Sigmoid colon (tissue), 7 donors: ENCODE data around the gene COP1. TPM values are rescaled to one million over a fixed set of nuclear protein-coding genes. Genes with fewer than 3 reads are reported as not detected.

Source experiments
- DNase-seq: peaks from one replicate; pipeline ENCODE4 v3.0.0-alpha.2; 2019
- H3K27ac ChIP-seq, 4 donors: fragments of 200-600 bp; sonication (generic); one replicate each; pipeline ENCODE4 v1.5.1; 2016 to 2019; ENCODE audit warnings: mild to moderate bottlenecking in 1 of 4
- H3K27me3 ChIP-seq, 3 donors: fragments of 200-600 bp; sonication (generic); one replicate each; pipeline ENCODE4 v1.5.1; 2019; ENCODE audit warnings: mild to moderate bottlenecking in 1 of 3
- H3K36me3 ChIP-seq, 4 donors: fragments of 200-600 bp; sonication (generic); one replicate each; pipeline ENCODE4 v1.5.1; 2016 to 2019
- H3K4me1 ChIP-seq, 4 donors: fragments of 200-600 bp; sonication (generic); one replicate each; pipeline ENCODE4 v1.5.1; 2017 to 2019
- H3K4me3 ChIP-seq, 4 donors: fragments of 200-600 bp; sonication (generic); one replicate each; pipeline ENCODE4 v1.5.1; 2017 to 2019; ENCODE audit warnings: mild to moderate bottlenecking in 2 of 4, moderate library complexity in 1 of 4
- H3K9me3 ChIP-seq, 4 donors: fragments of 200-600 bp in 3 of 4; sonication (generic) in 3 of 4; one replicate each; pipeline versions ENCODE4 v1.5.1 to v1.6.1; 2013 to 2019
- EP300 ChIP-seq, 4 donors: sonication (generic); formaldehyde crosslinking; IDR thresholded peaks; one replicate each; pipeline ENCODE4 v1.6.1; 2017; ENCODE audit warnings: antibody characterized with exemption in 4 of 4
- POLR2A ChIP-seq, 2 donors: fragments of 450-650 bp; IDR thresholded peaks; one replicate each; pipeline ENCODE4 v1.6.1; 2016; ENCODE audit warnings: antibody characterized with exemption in 2 of 2, mild to moderate bottlenecking in 2 of 2, moderate library complexity in 2 of 2
- POLR2AphosphoS5 ChIP-seq, 4 donors: sonication (generic); formaldehyde crosslinking; IDR thresholded peaks; one replicate each; pipeline ENCODE4 v1.6.1; 2017; ENCODE audit warnings: antibody characterized with exemption in 4 of 4
- WGBS, 2 donors: extraction: QIAGEN DNeasy Blood & Tissue Kit; methylation state at CpG; one replicate each; pipeline ENCODE4 v1.1.7; 2013; 5-methylcytosine and 5-hydroxymethylcytosine counted together
- intact Hi-C: fragments of 100-400 bp; cut with DNase I; formaldehyde crosslinking; loops from one replicate; pipeline ENCODE4 v1.15.1; 2023
- polyA plus RNA-seq, 3 donors: library from polyadenylated mRNA; stranded (reverse); fragments of 200-250 nt; gene quantifications; one replicate each; pipeline ENCODE4 v1.2.3, GENCODE V29; 2013
- total RNA-seq, 4 donors: library from RNA; depleted of rRNA; stranded (reverse); fragments of >200 nt; gene quantifications; one replicate each; pipeline ENCODE4 v1.1.0, GENCODE V29; 2016
- TF ChIP-seq, protein P1 (sequence below), 4 experiments: fragments of 450-650 bp in 3 of 4; fragments of 200-600 bp in 1 of 4; IDR thresholded peaks; one replicate each; pipeline ENCODE4 v1.5.1; 2016 to 2019; ENCODE audit warnings: antibody characterized with exemption in 4 of 4, mild to moderate bottlenecking in 3 of 4, moderate library complexity in 2 of 4
- donor health status: healthy with polysubstance abuse.
- donor health status: Bipolar disorder and iron deficiency.
- donor health status: healthy.

Gene COP1
- total and polyA plus RNA-seq, 7 donors: 33.9 to 64.5 (median 55.9) TPM

GRCh38 chr1:176201568-176201967 lies 5.5 kb downstream of the COP1 start:
- peaks cover 0 to 51% (median 25%) of the 10 kb centered on the region in 4 donors for H3K4me1 ChIP-seq
- DNase-seq: no peak
- H3K27ac ChIP-seq: no peak overlapping the region
- intact Hi-C loops: no loop called here
- no peak overlapping the region for H3K4me3 ChIP-seq
- no peaks in the 10 kb centered on the region for H3K36me3 ChIP-seq
- no peaks in the 10 kb centered on the region for H3K27me3 ChIP-seq
- TF ChIP-seq POLR2AphosphoS5 (IDR thresholded peaks at IDR 0.05) (no peak), POLR2A (IDR thresholded peaks at IDR 0.05) (no peak), EP300 (IDR thresholded peaks at IDR 0.05) (no peak)
- TF ChIP-seq, protein P1, sequence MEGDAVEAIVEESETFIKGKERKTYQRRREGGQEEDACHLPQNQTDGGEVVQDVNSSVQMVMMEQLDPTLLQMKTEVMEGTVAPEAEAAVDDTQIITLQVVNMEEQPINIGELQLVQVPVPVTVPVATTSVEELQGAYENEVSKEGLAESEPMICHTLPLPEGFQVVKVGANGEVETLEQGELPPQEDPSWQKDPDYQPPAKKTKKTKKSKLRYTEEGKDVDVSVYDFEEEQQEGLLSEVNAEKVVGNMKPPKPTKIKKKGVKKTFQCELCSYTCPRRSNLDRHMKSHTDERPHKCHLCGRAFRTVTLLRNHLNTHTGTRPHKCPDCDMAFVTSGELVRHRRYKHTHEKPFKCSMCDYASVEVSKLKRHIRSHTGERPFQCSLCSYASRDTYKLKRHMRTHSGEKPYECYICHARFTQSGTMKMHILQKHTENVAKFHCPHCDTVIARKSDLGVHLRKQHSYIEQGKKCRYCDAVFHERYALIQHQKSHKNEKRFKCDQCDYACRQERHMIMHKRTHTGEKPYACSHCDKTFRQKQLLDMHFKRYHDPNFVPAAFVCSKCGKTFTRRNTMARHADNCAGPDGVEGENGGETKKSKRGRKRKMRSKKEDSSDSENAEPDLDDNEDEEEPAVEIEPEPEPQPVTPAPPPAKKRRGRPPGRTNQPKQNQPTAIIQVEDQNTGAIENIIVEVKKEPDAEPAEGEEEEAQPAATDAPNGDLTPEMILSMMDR (IDR thresholded peaks at IDR 0.05): no peak
- no peaks in the 10 kb centered on the region for H3K9me3 ChIP-seq

DNA sequence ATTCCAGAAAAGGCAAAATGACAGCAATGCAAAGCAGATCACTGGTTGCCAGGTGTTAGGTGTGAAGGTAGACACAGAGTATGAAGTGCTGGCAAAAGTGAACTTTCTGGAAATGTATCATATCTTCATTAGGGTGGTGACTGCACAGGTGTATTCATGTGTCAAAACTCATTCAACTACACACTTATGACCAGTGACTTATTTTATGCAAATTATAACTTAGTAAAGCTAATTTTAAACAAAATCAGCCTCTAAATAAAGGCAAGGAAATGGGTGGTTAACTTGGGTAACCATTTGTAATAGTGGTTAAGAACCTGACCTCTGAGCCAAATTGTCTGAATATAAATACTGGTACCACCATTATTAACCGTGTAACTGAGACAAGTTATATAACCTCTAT lies 7.4 kb downstream of the COP1 start:
- 79 to 85% methylated on average over 1 of the region's 1 CpG for WGBS, 2 donors
- Histone ChIP-seq H3K36me3 (no peaks in the 10 kb centered on the region), H3K27me3 (no peaks in the 10 kb centered on the region), H3K4me3 (no peak overlapping the region), H3K27ac (no peak overlapping the region), H3K4me1 (peaks cover 0 to 36% (median 13%) of the 10 kb centered on the region in 4 donors), H3K9me3 (no peaks in the 10 kb centered on the region)
- TF ChIP-seq POLR2A (IDR thresholded peaks at IDR 0.05) (no peak), POLR2AphosphoS5 (IDR thresholded peaks at IDR 0.05) (no peak), EP300 (IDR thresholded peaks at IDR 0.05) (no peak)
- TF ChIP-seq, protein P1 (IDR thresholded peaks at IDR 0.05): no peak
- intact Hi-C loops: no loop called here
- DNase-seq: no peak

GRCh38 chr1:176198413-176198812 lies 8.7 kb downstream of the COP1 start:
- no peak for DNase-seq
- no peaks in the 10 kb centered on the region for H3K36me3 ChIP-seq
- no peaks in the 10 kb centered on the region for H3K27me3 ChIP-seq
- TF ChIP-seq POLR2AphosphoS5 (IDR thresholded peaks at IDR 0.05) (no peak), POLR2A (IDR thresholded peaks at IDR 0.05) (no peak), EP300 (IDR thresholded peaks at IDR 0.05) (no peak)
- TF ChIP-seq, protein P1 (IDR thresholded peaks at IDR 0.05): no peak
- peaks cover 0 to 29% (median 5%) of the 10 kb centered on the region in 4 donors for H3K4me1 ChIP-seq
- no peak overlapping the region for H3K27ac ChIP-seq
- intact Hi-C loops: no loop called here
- 95 to 98% methylated on average over 2 of the region's 2 CpGs for WGBS, 2 donors
- no peaks in the 10 kb centered on the region for H3K9me3 ChIP-seq
- no peak overlapping the region for H3K4me3 ChIP-seq

DNA sequence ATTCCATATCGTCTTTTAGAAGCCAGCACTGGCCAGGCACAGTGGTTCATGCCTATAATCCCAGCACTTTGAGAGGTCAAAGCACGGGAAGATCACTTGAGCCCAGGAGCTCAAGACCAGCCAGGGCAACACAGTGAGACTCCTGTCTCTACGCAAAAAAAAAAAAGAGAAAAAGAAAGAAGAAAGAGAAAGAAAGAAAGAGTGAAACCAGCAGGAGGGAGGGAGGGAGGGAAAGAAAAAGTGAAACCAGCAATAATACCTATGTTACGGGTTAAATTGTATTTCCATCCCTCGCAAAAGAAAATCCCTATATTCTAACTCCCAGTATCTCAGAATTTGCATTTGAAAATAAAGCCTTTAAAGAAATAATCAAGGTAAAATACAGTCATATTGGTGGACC lies 10.4 kb downstream of the COP1 start:
- H3K27me3 ChIP-seq: no peaks in the 10 kb centered on the region
- H3K36me3 ChIP-seq: no peaks in the 10 kb centered on the region
- WGBS, 2 donors: 86% methylated on average over 5 of the region's 5 CpGs
- DNase-seq: no peak
- no peak overlapping the region for H3K4me3 ChIP-seq
- no peak overlapping the region for H3K27ac ChIP-seq
- H3K9me3 ChIP-seq: no peaks in the 10 kb centered on the region
- intact Hi-C loops: no loop called here
- H3K4me1 ChIP-seq: peaks cover 0 to 31% (median 8%) of the 10 kb centered on the region in 4 donors
- TF ChIP-seq, protein P1 (IDR thresholded peaks at IDR 0.05): no peak
- TF ChIP-seq EP300 (IDR thresholded peaks at IDR 0.05): no peak
- no peak for TF ChIP-seq POLR2A (IDR thresholded peaks at IDR 0.05)
- TF ChIP-seq POLR2AphosphoS5 (IDR thresholded peaks at IDR 0.05): no peak

- Histone ChIP-seq H3K9me3 (no peaks in the 10 kb centered on the region), H3K4me3 (no peak overlapping the region), H3K36me3 (no peaks in the 10 kb centered on the region), H3K27me3 (no peaks in the 10 kb centered on the region), H3K27ac (no peak overlapping the region), H3K4me1 (peaks cover 0 to 31% (median 8%) of the 10 kb centered on the region in 4 donors)
- 89 to 90% methylated on average over 7 of the region's 7 CpGs for WGBS, 2 donors
- TF ChIP-seq, protein P1 (IDR thresholded peaks at IDR 0.05): no peak
- TF ChIP-seq EP300 (IDR thresholded peaks at IDR 0.05) (no peak), POLR2A (IDR thresholded peaks at IDR 0.05) (no peak), POLR2AphosphoS5 (IDR thresholded peaks at IDR 0.05) (no peak)
- no peak for DNase-seq
- intact Hi-C loops: no loop called here
These were observed 11.5 kb downstream of the COP1 start for GRCh38 chr1:176195547-176195946.
